Kidney (tissue), 14 donors: Measurements from ENCODE around the gene MACROD2. TPM values are rescaled to one million over a fixed set of nuclear protein-coding genes. Genes with fewer than 3 reads are reported as not detected.

Experiments used
- DNase-seq, 5 donors: peaks; one replicate each; pipeline ENCODE4 v3.0.0-alpha.2; 2013 to 2020
- FAIRE-seq: peaks from 2 replicates; lab custom pipeline; 2012; peaks lifted over from hg19 to GRCh38; lab: Jason Lieb, UNC
- H3K27ac ChIP-seq, 2 donors: one replicate each; pipeline ENCODE4 v1.7.0; 2013; ENCODE audit warnings: low read depth in 2 of 2, low read length in 2 of 2, inconsistent platforms in 1 of 2
- H3K27me3 ChIP-seq: one replicate; pipeline ENCODE4 v1.7.1; 2013; ENCODE audit warnings: low read length, inconsistent platforms; ENCODE audit not compliant: control insufficient read depth, insufficient read depth
- H3K36me3 ChIP-seq, 3 donors: one replicate each; pipeline versions ENCODE4 v1.7.0 to v1.7.1; 2013; ENCODE audit warnings: low read length in 3 of 3, control low read depth in 1 of 3, inconsistent platforms in 1 of 3; ENCODE audit not compliant: insufficient read depth in 3 of 3, control insufficient read depth in 2 of 3
- H3K4me1 ChIP-seq, 3 donors: one replicate each; pipeline versions ENCODE4 v1.7.0 to v1.7.1; 2013; ENCODE audit warnings: low read length in 3 of 3, inconsistent platforms in 1 of 3, low read depth in 1 of 3; ENCODE audit not compliant: control insufficient read depth in 2 of 3, insufficient read depth in 2 of 3
- H3K4me3 ChIP-seq, 3 donors: one replicate each; pipeline versions ENCODE4 v1.7.0 to v1.8.1; 2013; ENCODE audit warnings: low read length in 3 of 3, control low read depth in 1 of 3, inconsistent platforms in 1 of 3
- H3K9ac ChIP-seq, 3 donors: one replicate each; pipeline versions ENCODE4 v1.7.0 to v1.7.1; 2013; ENCODE audit warnings: low read length in 3 of 3, control low read depth in 1 of 3, inconsistent platforms in 1 of 3
- H3K9me3 ChIP-seq, 3 donors: one replicate each; pipeline versions ENCODE4 v1.7.0 to v1.7.1; 2013; ENCODE audit warnings: low read length in 3 of 3, control low read depth in 1 of 3, inconsistent platforms in 1 of 3; ENCODE audit not compliant: control insufficient read depth in 2 of 3, insufficient read depth in 1 of 3
- CTCF ChIP-seq: IDR thresholded peaks from 3 replicates; pipeline ENCODE4 v1.5.1; 2012; ENCODE audit warnings: mild to moderate bottlenecking, moderate library complexity, borderline replicate concordance; ENCODE audit not compliant: insufficient read depth; ENCODE audit errors: extremely low read depth
- intact Hi-C: fragments of 100-400 bp; cut with DNase I; formaldehyde crosslinking; loops from one replicate; pipeline ENCODE4 v1.11.1; 2022
- polyA plus RNA-seq: library from polyadenylated mRNA; stranded (reverse); fragments of 350-450 nt; fragmentation: Illumina TruSeq; extraction: RNeasy Lipid Tissue Mini Kit (QIAGEN cat#74804); gene quantifications from one replicate; pipeline ENCODE4 v1.2.3, GENCODE V29; 2014; ENCODE audit warnings: low read depth, low replicate concordance; ENCODE audit not compliant: insufficient read depth
- total RNA-seq: library from RNA; stranded (reverse); fragmentation: NEBNext Ultra II Directional; extraction: Animal tissue kit (Norgen Biotek cat#: 25700); gene quantifications from one replicate; pipeline ENCODE4 v1.2.1, GENCODE V29; 2021
- donor health status: control.
- donor health status: control.
- donor health status: control.
- donor health status: control.
- donor health status: control.
- donor health status: DM: yes; HTN: yes; CAD: no.
- donor health status: Normal renal cell carcinoma (clear cell type).

MACROD2 gene
- total and polyA plus RNA-seq, 2 donors from 2014 or later, result 3.0 to 10.0 TPM

- H3K27ac ChIP-seq, result peak overlapping the region; percentile 7 to 34
- peaks cover 0 to 10% (median 0%) of the 10 kb centered on the region in 3 donors for H3K4me1 ChIP-seq
- H3K36me3 ChIP-seq, result no peaks in the 10 kb centered on the region
- no peak for TF ChIP-seq CTCF
- DNase-seq (no peak), FAIRE-seq (no peak)
- intact Hi-C loops, result no loop called here
- no peak overlapping the region for H3K9ac ChIP-seq
- no peaks in the 10 kb centered on the region for H3K9me3 ChIP-seq
- no peaks in the 10 kb centered on the region for H3K27me3 ChIP-seq
- H3K4me3 ChIP-seq, result no peak overlapping the region
These were observed 701.2 kb downstream of the MACROD2 start for GRCh38 chr20:14696478-14696877.

DNA sequence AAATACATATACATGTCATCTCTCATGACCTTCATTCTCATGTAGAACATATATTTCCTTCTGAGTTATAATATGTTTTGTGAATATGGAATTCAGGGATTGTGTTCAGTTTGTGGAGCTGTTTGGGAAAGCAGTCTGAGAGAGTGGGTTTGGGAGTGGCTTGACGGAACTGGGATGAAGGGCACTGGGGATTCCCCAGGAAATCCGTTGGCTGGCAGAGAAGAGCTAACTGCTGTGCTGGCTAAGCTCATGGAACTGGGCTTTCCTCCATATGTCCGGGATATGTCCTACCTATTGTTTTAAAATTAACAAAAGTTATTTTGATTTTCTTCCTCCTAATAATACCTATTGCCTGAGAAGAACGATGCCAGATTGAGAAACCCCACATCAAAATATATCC, 701.6 kb downstream of the MACROD2 start:
- Histone ChIP-seq H3K9ac (no peak overlapping the region), H3K4me3 (no peak overlapping the region), H3K9me3 (no peaks in the 10 kb centered on the region), H3K4me1 (peaks cover 0 to 10% (median 0%) of the 10 kb centered on the region in 3 donors), H3K27ac (peak overlapping the region in 1 of 2 donors; percentile 34), H3K36me3 (no peaks in the 10 kb centered on the region), H3K27me3 (no peaks in the 10 kb centered on the region)
- intact Hi-C loops, result no loop called here
- no peak for FAIRE-seq
- no peak for DNase-seq
- TF ChIP-seq CTCF, result no peak

GRCh38 chr20:14698125-14698524, 702.8 kb downstream of the MACROD2 start:
- no peaks in the 10 kb centered on the region for H3K36me3 ChIP-seq
- FAIRE-seq (no peak), DNase-seq (no peak)
- H3K27me3 ChIP-seq, result no peaks in the 10 kb centered on the region
- H3K4me1 ChIP-seq, result peaks cover 0 to 10% (median 0%) of the 10 kb centered on the region in 3 donors
- H3K9ac ChIP-seq, result no peak overlapping the region
- TF ChIP-seq CTCF, result no peak
- intact Hi-C loops, result no loop called here
- H3K4me3 ChIP-seq, result peak overlapping the region in 2 of 3 donors; percentile 4 to 28
- H3K27ac ChIP-seq, result no peak overlapping the region
- H3K9me3 ChIP-seq, result no peaks in the 10 kb centered on the region
